ENCODE results near the gene CCDC7.

DNA sequence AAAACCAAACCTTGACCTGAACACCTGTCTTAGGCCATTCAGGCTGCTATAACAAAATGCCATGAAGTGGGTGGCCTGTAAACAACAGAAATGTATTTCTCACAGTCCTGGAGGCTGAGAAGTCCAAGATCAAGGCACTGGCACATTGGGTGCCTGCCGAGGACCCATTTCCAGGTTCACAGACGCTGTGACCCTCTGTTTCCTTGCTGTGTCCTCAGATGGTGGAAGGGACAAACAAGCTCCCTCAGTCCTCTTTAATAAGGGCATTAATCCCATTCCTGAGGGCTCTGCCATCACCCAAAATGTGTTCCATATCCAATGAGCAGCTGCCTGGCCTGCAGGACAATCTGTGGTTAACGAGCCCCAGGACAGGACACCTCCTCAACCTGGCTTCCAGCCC lies 444.5 kb downstream of the CCDC7 start:
- TF ChIP-seq, protein P1, sequence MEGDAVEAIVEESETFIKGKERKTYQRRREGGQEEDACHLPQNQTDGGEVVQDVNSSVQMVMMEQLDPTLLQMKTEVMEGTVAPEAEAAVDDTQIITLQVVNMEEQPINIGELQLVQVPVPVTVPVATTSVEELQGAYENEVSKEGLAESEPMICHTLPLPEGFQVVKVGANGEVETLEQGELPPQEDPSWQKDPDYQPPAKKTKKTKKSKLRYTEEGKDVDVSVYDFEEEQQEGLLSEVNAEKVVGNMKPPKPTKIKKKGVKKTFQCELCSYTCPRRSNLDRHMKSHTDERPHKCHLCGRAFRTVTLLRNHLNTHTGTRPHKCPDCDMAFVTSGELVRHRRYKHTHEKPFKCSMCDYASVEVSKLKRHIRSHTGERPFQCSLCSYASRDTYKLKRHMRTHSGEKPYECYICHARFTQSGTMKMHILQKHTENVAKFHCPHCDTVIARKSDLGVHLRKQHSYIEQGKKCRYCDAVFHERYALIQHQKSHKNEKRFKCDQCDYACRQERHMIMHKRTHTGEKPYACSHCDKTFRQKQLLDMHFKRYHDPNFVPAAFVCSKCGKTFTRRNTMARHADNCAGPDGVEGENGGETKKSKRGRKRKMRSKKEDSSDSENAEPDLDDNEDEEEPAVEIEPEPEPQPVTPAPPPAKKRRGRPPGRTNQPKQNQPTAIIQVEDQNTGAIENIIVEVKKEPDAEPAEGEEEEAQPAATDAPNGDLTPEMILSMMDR (IDR thresholded peaks at IDR 0.05), result no peak
- TF ChIP-seq POLR2AphosphoS5 (IDR thresholded peaks at IDR 0.05) (no peak), POLR2A (IDR thresholded peaks at IDR 0.05) (no peak)

All from prostate gland (tissue), 2 donors.